DMS153 treated with DMSO at 0.1 percent for 48 hours (cell line): ENCODE measurements around the gene ABHD13.

Source experiments
- DNase-seq: peaks from one replicate; lab custom pipeline; 2025; ENCODE audit not compliant: unreplicated experiment; lab: John Stamatoyannopoulos, UW

ABHD13 gene

GRCh38 chr13:108283110-108283509 lies 64.9 kb downstream of the ABHD13 start:
- no peak for DNase-seq
